K562 (cell line): ENCODE measurements around the gene HNRNPM. TPM values are rescaled to one million over a fixed set of nuclear protein-coding genes. Genes with fewer than 3 reads are reported as not detected.

ENCODE experiments used
- ATAC-seq: fragments of 200-7000 bp; cut with Tn5 transposase; 3 replicates; pipeline ENCODE4 v1.9.1; 2020; ENCODE audit warnings: moderate library complexity
- BruUV-seq: library from RNA; stranded (reverse); fragments of 400-500 nt; replicated peaks from 2 replicates; lab custom pipeline; 2021; lab: Mats Ljungman, UMichigan
- CTCF ChIA-PET: fragments of 300-600 bp; formaldehyde crosslinking; extraction: SDS; loops from one replicate; lab custom pipeline; 2021; ENCODE audit warnings: low intra/inter-chr PET ratio; lab: Yijun Ruan, JAX
- POLR2A ChIA-PET: fragments of 300-600, 350-650 bp; sonication (Branson Sonifier 250); formaldehyde crosslinking; extraction: SDS; loops from one replicate; lab custom pipeline; 2021; ENCODE audit warnings: antibody characterized with exemption, inconsistent platforms; lab: Yijun Ruan, JAX
- DNase-seq, 4 experiments: peaks; one replicate each; pipeline versions ENCODE4 v3.0.0 to v3.0.0-alpha.2; 2011 to 2018; ENCODE audit warnings: low spot score in 3 of 4, mixed read lengths in 3 of 4; ENCODE audit errors: extremely low read depth in 1 of 4
- FAIRE-seq: peaks from 2 replicates; lab custom pipeline; 2011; peaks lifted over from hg19 to GRCh38; lab: Jason Lieb, UNC
- H2AFZ ChIP-seq: 2 replicates; pipeline ENCODE4 v1.6.0; 2011; ENCODE audit warnings: low read depth, low read length, control low read depth, inconsistent platforms
- H3K27ac ChIP-seq: fragments of 200-600 bp; 3 replicates; pipeline ENCODE4 v1.8.0; 2011; ENCODE audit warnings: low read depth, mild to moderate bottlenecking, control low read depth, inconsistent platforms, low read length, moderate library complexity, mixed read lengths; ENCODE audit errors: extremely low read depth
- H3K27me3 ChIP-seq, 2 experiments: fragments of 300-600 bp in 1 of 2; 2 replicates in 1 of 2; 3 replicates in 1 of 2; pipeline versions ENCODE4 v1.6.0 to v1.8.0; 2011; ENCODE audit warnings: inconsistent platforms in 2 of 2, low read length in 2 of 2, mild to moderate bottlenecking in 1 of 2, mixed read lengths in 1 of 2, moderate library complexity in 1 of 2; ENCODE audit not compliant: control insufficient read depth in 2 of 2, insufficient read depth in 2 of 2
- H3K36me3 ChIP-seq: fragments of 300-600 bp; 3 replicates; pipeline ENCODE4 v1.8.0; 2011; ENCODE audit warnings: mild to moderate bottlenecking, low read length, inconsistent platforms; ENCODE audit not compliant: control insufficient read depth, insufficient read depth
- H3K4me1 ChIP-seq, 2 experiments: fragments of 200-600 bp in 1 of 2; replicated peaks in 1 of 2; 2 replicates in 1 of 2; 3 replicates in 1 of 2; pipeline versions ENCODE4 v1.5.1 to v1.8.0; 2011; ENCODE audit warnings: inconsistent platforms in 2 of 2, low read length in 2 of 2, mild to moderate bottlenecking in 1 of 2, mixed read lengths in 1 of 2, moderate library complexity in 1 of 2; ENCODE audit not compliant: control insufficient read depth in 2 of 2, insufficient read depth in 2 of 2
- H3K4me2 ChIP-seq: 2 replicates; pipeline ENCODE4 v1.6.1; 2011; ENCODE audit warnings: low read length, control low read depth, inconsistent platforms, mixed read lengths; ENCODE audit not compliant: insufficient read depth
- H3K4me3 ChIP-seq: fragments of 200-600 bp; sonication (generic), shearing (Covaris generic); 2 replicates; pipeline ENCODE4 v1.5.1; 2016; ENCODE audit warnings: control low read depth, inconsistent platforms
- H3K79me2 ChIP-seq: fragments of 200-600 bp; 3 replicates; pipeline ENCODE4 v1.8.0; 2011; ENCODE audit warnings: low read length, inconsistent platforms; ENCODE audit not compliant: control insufficient read depth, insufficient read depth
- H3K9ac ChIP-seq, 2 experiments: 2 replicates each; pipeline versions ENCODE4 v1.6.0 to v1.6.1; 2011; ENCODE audit warnings: low read depth in 2 of 2, low read length in 2 of 2, control low read depth in 1 of 2, inconsistent platforms in 1 of 2, mild to moderate bottlenecking in 1 of 2, mixed read lengths in 1 of 2; ENCODE audit not compliant: insufficient read depth in 1 of 2
- H3K9me1 ChIP-seq: one replicate; pipeline ENCODE4 v1.6.0; 2011; ENCODE audit warnings: inconsistent platforms, mild to moderate bottlenecking, low read length, moderate library complexity; ENCODE audit not compliant: control insufficient read depth, insufficient read depth
- H3K9me3 ChIP-seq: replicated peaks from 2 replicates; pipeline ENCODE4 v1.5.1; 2011; ENCODE audit warnings: low read depth, low read length, inconsistent platforms; ENCODE audit not compliant: control insufficient read depth, insufficient read depth
- H4K20me1 ChIP-seq: replicated peaks from 2 replicates; pipeline ENCODE4 v1.6.1; 2011; ENCODE audit warnings: low read length, inconsistent platforms, mixed read lengths; ENCODE audit not compliant: control insufficient read depth, insufficient read depth
- CGGBP1 ChIP-seq: fragments of 250-450 bp; sonication (Bioruptor Pico); IDR thresholded peaks from 2 replicates; pipeline ENCODE4 v1.9.0; 2021; ENCODE audit warnings: mild to moderate bottlenecking
- E4F1 ChIP-seq: fragments of 250-450 bp; sonication (Bioruptor Pico); IDR thresholded peaks from 2 replicates; pipeline ENCODE4 v1.5.0; 2021; ENCODE audit warnings: mild to moderate bottlenecking, borderline replicate concordance
- ERF ChIP-seq: fragments of 450-650 bp; formaldehyde crosslinking; IDR thresholded peaks from 2 replicates; pipeline ENCODE4 v1.4.0; 2020; ENCODE audit warnings: mild to moderate bottlenecking, mixed read lengths
- KAT8 ChIP-seq: fragments of 450-650 bp; IDR thresholded peaks from 2 replicates; pipeline ENCODE4 v1.6.1; 2016; ENCODE audit warnings: low read depth, mild to moderate bottlenecking
- KLF13 ChIP-seq: fragments of 450-650 bp; IDR thresholded peaks from 2 replicates; pipeline ENCODE4 v1.6.1; 2016; ENCODE audit warnings: missing genetic modification characterization, low read depth, mild to moderate bottlenecking, missing compliant biosample characterization, moderate library complexity, borderline replicate concordance
- POLR2B ChIP-seq: fragments of 450-650 bp; IDR thresholded peaks from 2 replicates; pipeline ENCODE4 v1.6.1; 2018; ENCODE audit warnings: low read depth; ENCODE audit not compliant: partially characterized antibody
- RCOR1 ChIP-seq, 2 experiments: IDR thresholded peaks; 2 replicates each; pipeline ENCODE4 v1.6.1; 2012; ENCODE audit warnings: low read depth in 2 of 2, low read length in 2 of 2, borderline replicate concordance in 1 of 2, improper control_type of control experiment in 1 of 2
- ZFPM2 ChIP-seq: fragments of 250-450 bp; sonication (Bioruptor Pico); IDR thresholded peaks from 2 replicates; pipeline ENCODE4 v1.5.1; 2022; ENCODE audit warnings: mild to moderate bottlenecking
- ZNF121 ChIP-seq: sonication (generic); formaldehyde crosslinking; conservative IDR thresholded peaks from 2 replicates; pipeline ENCODE4 v1.8.0; 2022; ENCODE audit warnings: missing genetic modification reagents
- ZNF239 ChIP-seq: fragments of 250-450 bp; sonication (Bioruptor Pico); IDR thresholded peaks from 2 replicates; pipeline ENCODE4 v1.4.0; 2020; ENCODE audit warnings: mild to moderate bottlenecking
- ZNF431 ChIP-seq: sonication (generic); formaldehyde crosslinking; IDR thresholded peaks from 2 replicates; pipeline ENCODE4 v1.8.0; 2022; ENCODE audit warnings: mild to moderate bottlenecking, missing genetic modification reagents
- ZNF511 ChIP-seq: sonication (generic); formaldehyde crosslinking; IDR thresholded peaks from 2 replicates; pipeline ENCODE4 v1.8.0; 2022; ENCODE audit warnings: mild to moderate bottlenecking, missing genetic modification reagents
- ZNF644 ChIP-seq: fragments of 200-800 bp; sonication (Bioruptor generic); IDR thresholded peaks from 2 replicates; pipeline ENCODE4 v1.6.1; 2016; ENCODE audit warnings: low read depth, missing genetic modification characterization, missing compliant biosample characterization
- WGBS: fragments of 100-300 bp; shearing (Covaris generic); methylation state at CpG from one replicate; pipeline ENCODE4 v1.1.6; 2016; ENCODE audit warnings: low coverage, mixed read lengths; ENCODE audit not compliant: insufficient coverage; ENCODE audit errors: missing lambda C conversion rate; 5-methylcytosine and 5-hydroxymethylcytosine counted together
- in situ Hi-C: fragments of 300-500 bp; cut with MboI; formaldehyde crosslinking; loops from 4 replicates; pipeline ENCODE4 v1.15.0; 2018; ENCODE audit warnings: inconsistent platforms, mixed read lengths
- intact Hi-C: fragments of 100-400 bp; cut with micrococcal nuclease; formaldehyde crosslinking; loops from 2 replicates; pipeline ENCODE4 v1.14.2; 2022
- polyA plus RNA-seq, 8 experiments: library from polyadenylated mRNA; depleted of rRNA in 4 of 8; stranded (reverse) in 5 of 8; unstranded in 3 of 8; fragments of >200 nt; fragmentation: Nextera tagmentation in 2 of 8; fragmentation: Illumina TruSeq in 1 of 8; extraction: Ambion mirVana in 2 of 8; extraction: Trizol in 1 of 8; gene quantifications; 2 replicates each; pipeline versions ENCODE4 v1.2.1 to v1.2.3, GENCODE V29; 2011 to 2014; ENCODE audit warnings: inconsistent platforms in 1 of 8, missing spikeins in 1 of 8
- total RNA-seq, 7 experiments: library from RNA; depleted of rRNA in 6 of 7; stranded (reverse); fragments of >200 nt in 6 of 7; fragmentation: Illumina TruSeq in 2 of 7; extraction: Trizol in 2 of 7; gene quantifications; 2 replicates each; pipeline versions ENCODE4 v1.2.1 to v1.2.3, GENCODE V29; 2011 to 2021; ENCODE audit warnings: low replicate concordance in 1 of 7

HNRNPM gene
- total and polyA plus RNA-seq, 9 of the 15 experiments (the other 6 are each of a cell fraction or from before 2014, with no cell fraction given), result 11.1 to 340 (median 195) TPM

GRCh38 chr19:8519388-8519787 lies 74.6 kb downstream of the HNRNPM start:
- BruUV-seq, result no TSS peak
- in situ Hi-C loops (no loop called here), intact Hi-C loops (no loop called here)
- H3K9ac ChIP-seq, result no peak overlapping the region
- no peak for DNase-seq
- no peaks in the 10 kb centered on the region for H3K27me3 ChIP-seq
- no peaks in the 10 kb centered on the region for H4K20me1 ChIP-seq
- H3K36me3 ChIP-seq, result no peaks in the 10 kb centered on the region
- FAIRE-seq, result no peak
- no peak overlapping the region for H2AFZ ChIP-seq
- 49% methylated on average over 6 of the region's 6 CpGs for WGBS
- POLR2A ChIA-PET, result interaction anchor here (1.8 kb wide), 1 partner anchor 18 kb away, joined by 5 read pairs; no protein-coding TSS in a partner anchor
- H3K4me1 ChIP-seq, result peaks cover 12 to 21% of the 10 kb centered on the region in 2 experiments
- no peaks in the 10 kb centered on the region for H3K9me3 ChIP-seq
- H3K4me2 ChIP-seq, result no peak overlapping the region
- H3K27ac ChIP-seq, result no peak overlapping the region
- TF ChIP-seq ZNF121 (CRISPR knock-in tag), result peak; percentile 75
- TF ChIP-seq POLR2B, result no peak
- no peaks in the 10 kb centered on the region for H3K79me2 ChIP-seq
- no peak for ATAC-seq
- CTCF ChIA-PET, result no interaction called here
- no peak overlapping the region for H3K4me3 ChIP-seq
- H3K9me1 ChIP-seq, result no peaks in the 10 kb centered on the region

- H3K27me3 ChIP-seq, result peaks cover 0 to 8% of the 10 kb centered on the region in 2 experiments; a peak in 2 of 5 replicates
- in situ Hi-C loops, result no loop called here
- H3K4me2 ChIP-seq, result peak overlapping the region; percentile 86
- under 1% methylated on average over 15 of the region's 15 CpGs for WGBS
- no peaks in the 10 kb centered on the region for H3K36me3 ChIP-seq
- peak overlapping the region; percentile 89 for H2AFZ ChIP-seq
- H3K4me1 ChIP-seq, result peaks cover 0 to 30% of the 10 kb centered on the region in 2 experiments; a peak in 3 of 5 replicates
- no peaks in the 10 kb centered on the region for H4K20me1 ChIP-seq
- H3K4me3 ChIP-seq, result peak overlapping the region; percentile 38
- ATAC-seq (no peak), FAIRE-seq (no peak), DNase-seq (no peak)
- no peaks in the 10 kb centered on the region for H3K9me3 ChIP-seq
- no peaks in the 10 kb centered on the region for H3K79me2 ChIP-seq
- H3K27ac ChIP-seq, result peak overlapping the region; percentile 71
- ChIA-PET CTCF (no interaction called here), POLR2A (interaction anchor here (0.9 to 3.3 kb wide), 2 partner anchors 10 to 204 kb away, joined by 5 to 32 read pairs; partner anchors contain the start of genes NDUFA7, RPS28 and ZNF414)
- no TSS peak for BruUV-seq
- H3K9me1 ChIP-seq, result no peaks in the 10 kb centered on the region
- H3K9ac ChIP-seq, result peak overlapping the region; percentile 68 to 89
- intact Hi-C loops, result loop anchor here (5.0 kb wide), 1 partner anchor 57 kb away; no protein-coding TSS in a partner anchor
- no peak for TF ChIP-seq ZNF511 (CRISPR knock-in tag)
- no peak for TF ChIP-seq CGGBP1 (CRISPR knock-in tag)
- TF ChIP-seq KLF13 (tag), result peak; percentile 11; the same call in 1 of the 2 replicates
- TF ChIP-seq ERF (CRISPR knock-in tag), result no peak
- peak; percentile 86 for TF ChIP-seq ZNF239 (CRISPR knock-in tag)
- peak in 1 of 2 experiments; percentile 9; a peak in 1 of 4 replicates for TF ChIP-seq RCOR1 (IDR thresholded peaks at IDR 0.05; ENCODE audit: borderline replicate concordance in 1 of 2, low read depth in 2 of 2, low read length in 2 of 2)
- TF ChIP-seq E4F1 (CRISPR knock-in tag), result no peak
- TF ChIP-seq ZNF644 (tag), result no peak
- TF ChIP-seq KAT8, result no peak
- TF ChIP-seq POLR2B, result peak; percentile 48
- TF ChIP-seq ZFPM2 (CRISPR knock-in tag), result no peak
- no peak for TF ChIP-seq ZNF431 (CRISPR knock-in tag)
Measured at GRCh38 chr19:8525401-8525684, 80.6 kb downstream of the HNRNPM start.
